SU-DHL-6 (cell line): ENCODE data around the gene KHK.
A peak's percentile ranks its signal among the peaks of the same experiment; 100 is the strongest.

Experiments
- H2AFZ ChIP-seq: fragments of 200-600 bp; sonication (generic); 2 replicates; pipeline ENCODE4 v1.6.1; 2014; ENCODE audit warnings: low read depth, mild to moderate bottlenecking, moderate library complexity, mixed read lengths, antibody characterized with exemption, low read length; ENCODE audit not compliant: severe bottlenecking
- H3F3A ChIP-seq: fragments of 200-600 bp; shearing (Covaris generic); 2 replicates; pipeline ENCODE4 v1.6.0; 2016; ENCODE audit warnings: antibody characterized with exemption, mild to moderate bottlenecking; ENCODE audit not compliant: insufficient read depth
- H3K27ac ChIP-seq: fragments of 200-600 bp; sonication (generic); 2 replicates; pipeline ENCODE4 v1.5.1; 2016; ENCODE audit warnings: low read depth, mild to moderate bottlenecking, low read length, moderate library complexity, mixed read lengths
- H3K27me3 ChIP-seq: fragments of 200-600 bp; sonication (generic), shearing (Covaris generic); 2 replicates; pipeline ENCODE4 v1.6.0; 2014; ENCODE audit warnings: mild to moderate bottlenecking, low read length
- H3K36me3 ChIP-seq: fragments of 200-600 bp; sonication (generic); 2 replicates; pipeline ENCODE4 v1.6.1; 2014; ENCODE audit warnings: mild to moderate bottlenecking, low read length, mixed read lengths
- H3K4me2 ChIP-seq: fragments of 300-600, 200-600 bp; shearing (Covaris generic), sonication (generic); 2 replicates; pipeline ENCODE4 v1.6.0; 2014; ENCODE audit warnings: low read length, low read depth, mild to moderate bottlenecking; ENCODE audit not compliant: poor library complexity, severe bottlenecking
- H3K4me3 ChIP-seq: fragments of 200-600 bp; sonication (generic); 2 replicates; pipeline ENCODE4 v1.5.1; 2014; ENCODE audit warnings: antibody characterized with exemption, low read length, mild to moderate bottlenecking, mixed read lengths; ENCODE audit not compliant: insufficient read depth, poor library complexity, severe bottlenecking
- H3K79me2 ChIP-seq: fragments of 200-600 bp; sonication (generic); 2 replicates; pipeline ENCODE4 v1.6.1; 2014; ENCODE audit warnings: mild to moderate bottlenecking, low read length, moderate library complexity; ENCODE audit not compliant: insufficient read depth
- H3K9ac ChIP-seq: fragments of 200-600 bp; sonication (generic); 2 replicates; pipeline ENCODE4 v1.7.0; 2014; ENCODE audit warnings: mild to moderate bottlenecking, low read length
- H3K9me2 ChIP-seq: fragments of 200-600 bp; sonication (generic); replicated peaks from 2 replicates; pipeline ENCODE4 v1.6.1; 2014; ENCODE audit warnings: low read length; ENCODE audit not compliant: insufficient read depth
- H3K9me3 ChIP-seq: fragments of 200-600 bp; sonication (generic); 2 replicates; pipeline ENCODE4 v1.6.1; 2014; ENCODE audit warnings: low read length, mixed read lengths; ENCODE audit not compliant: insufficient read depth
- H4K20me1 ChIP-seq: fragments of 200-600 bp; sonication (generic); 2 replicates; pipeline ENCODE4 v1.6.1; 2014; ENCODE audit warnings: low read depth, mild to moderate bottlenecking, antibody characterized with exemption, low read length, moderate library complexity, mixed read lengths
- CTCF ChIP-seq: fragments of 200-600 bp; sonication (generic); IDR thresholded peaks from one replicate; pipeline ENCODE4 v1.5.1; 2017; ENCODE audit warnings: antibody characterized with exemption, mild to moderate bottlenecking, low read length, moderate library complexity; ENCODE audit not compliant: insufficient read depth, poor library complexity, severe bottlenecking
- EZH2phosphoT487 ChIP-seq: fragments of 200-600 bp; sonication (generic), shearing (Covaris generic); conservative IDR thresholded peaks from 2 replicates; pipeline ENCODE4 v1.6.1; 2018; ENCODE audit warnings: mild to moderate bottlenecking, antibody characterized with exemption, low read length, moderate library complexity, mixed read lengths

KHK gene

DNA sequence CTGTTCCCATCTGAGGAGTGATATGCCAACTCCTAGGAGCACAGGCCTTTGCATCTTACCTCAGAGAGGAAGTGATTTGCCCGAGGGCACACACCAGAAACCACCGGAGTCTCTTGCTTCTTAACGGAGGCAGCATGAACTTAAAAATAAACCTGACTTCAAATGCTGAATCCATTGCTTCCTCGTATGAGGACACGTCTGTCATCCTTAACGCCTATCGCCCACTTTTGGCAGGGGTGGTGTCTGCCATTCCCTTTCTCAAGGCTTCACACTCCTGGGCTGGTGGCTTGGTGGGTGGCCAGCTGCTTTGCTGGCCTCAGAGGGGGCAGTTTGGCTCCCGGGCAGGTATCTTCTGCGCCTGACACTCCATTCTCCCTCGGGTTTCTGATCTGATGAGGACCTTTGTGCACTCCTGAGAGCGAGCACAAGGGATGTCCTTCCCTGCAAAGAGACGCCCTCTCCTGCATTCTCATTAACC is 48.9 kb downstream of the KHK start:
- Histone ChIP-seq H3K4me2 (no peak overlapping the region), H2AFZ (peak overlapping the region; percentile 15)

DNA sequence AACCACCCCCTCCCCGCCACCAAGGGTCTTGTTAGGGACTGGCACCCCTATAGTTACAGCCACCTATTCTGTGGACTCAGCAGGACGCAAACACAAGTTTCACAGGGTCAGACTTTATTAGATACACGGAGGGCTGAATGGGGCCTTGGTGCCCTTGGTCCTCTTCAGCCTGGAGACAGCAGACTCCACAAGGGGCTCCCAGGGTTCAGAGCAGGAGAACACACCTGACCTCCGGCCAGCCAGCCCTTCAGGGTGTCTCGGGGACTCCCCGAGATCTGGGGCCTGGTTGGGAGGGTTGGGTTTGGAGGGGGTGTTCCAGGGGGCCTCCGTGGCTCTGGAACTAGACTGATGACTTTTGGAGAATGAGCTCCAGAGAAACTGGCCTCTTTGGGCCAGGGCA is 50.2 kb downstream of the KHK start:
- H3K9ac ChIP-seq = no peak overlapping the region
- no peak overlapping the region for H2AFZ ChIP-seq
- no peak overlapping the region for H3K4me2 ChIP-seq
- TF ChIP-seq CTCF = no peak
- no peak for TF ChIP-seq EZH2phosphoT487
- no peaks in the 10 kb centered on the region for H3K36me3 ChIP-seq
- no peak overlapping the region for H3K4me3 ChIP-seq
- H4K20me1 ChIP-seq = no peaks in the 10 kb centered on the region
- no peaks in the 10 kb centered on the region for H3K9me3 ChIP-seq
- no peak overlapping the region for H3K27ac ChIP-seq
- H3F3A ChIP-seq = no peaks in the 10 kb centered on the region
- H3K27me3 ChIP-seq = no peaks in the 10 kb centered on the region
- peaks cover 13% of the 10 kb centered on the region; the same call in 1 of the 2 replicates for H3K79me2 ChIP-seq
- H3K9me2 ChIP-seq = no peaks in the 10 kb centered on the region

More for the DNA sequence above, 48.9 kb downstream of the KHK start:
- Histone ChIP-seq H3K9me2 (no peaks in the 10 kb centered on the region), H3F3A (no peaks in the 10 kb centered on the region), H3K27me3 (no peaks in the 10 kb centered on the region), H3K9me3 (no peaks in the 10 kb centered on the region), H3K4me3 (no peak overlapping the region), H3K79me2 (peaks cover 13% of the 10 kb centered on the region; the same call in 1 of the 2 replicates), H3K27ac (no peak overlapping the region), H4K20me1 (no peaks in the 10 kb centered on the region), H3K36me3 (no peaks in the 10 kb centered on the region), H3K9ac (no peak overlapping the region)
- TF ChIP-seq CTCF (no peak), EZH2phosphoT487 (no peak)

- no peak overlapping the region for H3K9ac ChIP-seq
These were observed 50.9 kb downstream of the KHK start for GRCh38 chr2:27137322-27137935.

More at GRCh38 chr2:27137322-27137935, 50.9 kb downstream of the KHK start:
- H3K4me3 ChIP-seq = no peak overlapping the region
- TF ChIP-seq CTCF = no peak
- no peak for TF ChIP-seq EZH2phosphoT487
- H3F3A ChIP-seq = no peaks in the 10 kb centered on the region
- H3K27me3 ChIP-seq = no peaks in the 10 kb centered on the region
- no peak overlapping the region for H2AFZ ChIP-seq
- peaks cover 13% of the 10 kb centered on the region; the same call in 1 of the 2 replicates for H3K79me2 ChIP-seq
- no peaks in the 10 kb centered on the region for H4K20me1 ChIP-seq
- H3K27ac ChIP-seq = no peak overlapping the region
- no peaks in the 10 kb centered on the region for H3K36me3 ChIP-seq
- no peaks in the 10 kb centered on the region for H3K9me2 ChIP-seq
- H3K4me2 ChIP-seq = no peak overlapping the region
- no peaks in the 10 kb centered on the region for H3K9me3 ChIP-seq
